Neural cell (in vitro differentiated cells): ENCODE results near the gene LRRC1. TPM values are rescaled to one million over a fixed set of nuclear protein-coding genes. Genes with fewer than 3 reads are reported as not detected.

Experiments
- H2AFZ ChIP-seq: fragments of 200-600, 300-800 bp; sonication (generic), shearing (Covaris generic); 2 replicates; pipeline ENCODE4 v1.6.0; 2014; ENCODE audit warnings: low read depth, mild to moderate bottlenecking, antibody characterized with exemption, low read length, moderate library complexity
- H3F3A ChIP-seq: fragments of 200-600 bp; shearing (Covaris generic); 2 replicates; pipeline ENCODE4 v1.6.1; 2016; ENCODE audit warnings: mild to moderate bottlenecking, moderate library complexity, mixed read lengths, antibody characterized with exemption, low read length; ENCODE audit not compliant: insufficient read depth, poor library complexity, severe bottlenecking
- H3K27ac ChIP-seq: fragments of 200-600, 300-800 bp; sonication (generic), shearing (Covaris generic); 2 replicates; pipeline ENCODE4 v1.5.1; 2014; ENCODE audit warnings: mild to moderate bottlenecking, low read length, moderate library complexity
- H3K27me3 ChIP-seq: fragments of 300-800, 200-600 bp; sonication (generic), shearing (Covaris generic); 2 replicates; pipeline ENCODE4 v1.6.0; 2014; ENCODE audit warnings: mild to moderate bottlenecking, low read depth, low read length, moderate library complexity; ENCODE audit not compliant: insufficient read depth
- H3K36me3 ChIP-seq: fragments of 300-800, 200-600 bp; sonication (generic), shearing (Covaris generic); 2 replicates; pipeline ENCODE4 v1.5.1; 2014; ENCODE audit warnings: mild to moderate bottlenecking, antibody characterized with exemption, low read length, moderate library complexity; ENCODE audit not compliant: insufficient read depth
- H3K4me2 ChIP-seq: fragments of 300-800, 200-600 bp; sonication (generic), shearing (Covaris generic); 2 replicates; pipeline ENCODE4 v1.6.0; 2014; ENCODE audit warnings: mild to moderate bottlenecking, low read length
- H3K4me3 ChIP-seq: fragments of 300-800, 200-600 bp; sonication (generic), shearing (Covaris generic); 2 replicates; pipeline ENCODE4 v1.5.1; 2014; ENCODE audit warnings: mild to moderate bottlenecking, low read length, moderate library complexity
- H3K79me2 ChIP-seq: fragments of 200-600 bp; shearing (Covaris generic); replicated peaks from 2 replicates; pipeline ENCODE4 v1.6.0; 2014; ENCODE audit warnings: mild to moderate bottlenecking, low read length, moderate library complexity; ENCODE audit not compliant: insufficient read depth
- H3K9ac ChIP-seq: fragments of 300-800, 200-600 bp; sonication (generic), shearing (Covaris generic); 2 replicates; pipeline ENCODE4 v1.6.1; 2016; ENCODE audit warnings: mild to moderate bottlenecking, low read length, mixed read lengths
- H3K9me2 ChIP-seq: fragments of 200-600 bp; shearing (Covaris generic); 2 replicates; pipeline ENCODE4 v1.6.1; 2016; ENCODE audit warnings: mild to moderate bottlenecking, low read length, mixed read lengths; ENCODE audit not compliant: insufficient read depth
- H3K9me3 ChIP-seq: fragments of 200-600, 300-800 bp; sonication (generic), shearing (Covaris generic); 2 replicates; pipeline ENCODE4 v1.6.1; 2016; ENCODE audit warnings: mild to moderate bottlenecking, mixed run types, low read length, moderate library complexity, mixed read lengths
- H4K20me1 ChIP-seq: fragments of 200-600 bp; shearing (Covaris generic); 2 replicates; pipeline ENCODE4 v1.6.1; 2016; ENCODE audit warnings: mild to moderate bottlenecking, mixed run types; ENCODE audit not compliant: insufficient read depth
- EP300 ChIP-seq: fragments of 450-650 bp; conservative IDR thresholded peaks from 2 replicates; pipeline ENCODE4 v1.6.1; 2014; ENCODE audit warnings: antibody characterized with exemption, mild to moderate bottlenecking, moderate library complexity; ENCODE audit not compliant: poor library complexity, severe bottlenecking
- EZH2 ChIP-seq: fragments of 200-600, 300-800 bp; shearing (Covaris generic), sonication (generic); IDR thresholded peaks from 2 replicates; pipeline ENCODE4 v1.6.1; 2014; ENCODE audit warnings: antibody characterized with exemption, low read length, borderline replicate concordance, mild to moderate bottlenecking; ENCODE audit not compliant: insufficient read depth, poor library complexity, severe bottlenecking
- MXI1 ChIP-seq: fragments of 450-650 bp; conservative IDR thresholded peaks from 2 replicates; pipeline ENCODE4 v1.6.1; 2014; ENCODE audit warnings: antibody characterized with exemption, mild to moderate bottlenecking; ENCODE audit not compliant: poor library complexity, severe bottlenecking
- POLR2AphosphoS5 ChIP-seq: IDR thresholded peaks from 2 replicates; pipeline ENCODE4 v1.6.1; 2012
- RAD21 ChIP-seq: fragments of 450-650 bp; conservative IDR thresholded peaks from 2 replicates; pipeline ENCODE4 v1.6.1; 2014; ENCODE audit warnings: antibody characterized with exemption, mild to moderate bottlenecking, moderate library complexity
- SMC3 ChIP-seq: fragments of 450-650 bp; conservative IDR thresholded peaks from 2 replicates; pipeline ENCODE4 v1.6.1; 2014; ENCODE audit warnings: antibody characterized with exemption, mild to moderate bottlenecking, moderate library complexity; ENCODE audit not compliant: poor library complexity
- TAF1 ChIP-seq: IDR thresholded peaks from 2 replicates; pipeline ENCODE4 v1.6.1; 2012; ENCODE audit warnings: low read depth
- polyA plus RNA-seq: library from polyadenylated mRNA; depleted of rRNA; stranded (reverse); fragments of >200 nt; gene quantifications from 2 replicates; pipeline ENCODE4 v1.2.3, GENCODE V29; 2014
- TF ChIP-seq, protein P1 (sequence below): fragments of 450-650 bp; IDR thresholded peaks from 2 replicates; pipeline ENCODE4 v1.5.1; 2014; ENCODE audit warnings: antibody characterized with exemption, mild to moderate bottlenecking, moderate library complexity; ENCODE audit not compliant: poor library complexity, severe bottlenecking
- TF ChIP-seq, protein P2 (sequence below): IDR thresholded peaks from 2 replicates; pipeline ENCODE4 v1.6.1; 2012; ENCODE audit warnings: borderline replicate concordance

LRRC1 gene
- polyA plus RNA-seq, 1 donor from 2014 or later = 21.2 TPM

DNA sequence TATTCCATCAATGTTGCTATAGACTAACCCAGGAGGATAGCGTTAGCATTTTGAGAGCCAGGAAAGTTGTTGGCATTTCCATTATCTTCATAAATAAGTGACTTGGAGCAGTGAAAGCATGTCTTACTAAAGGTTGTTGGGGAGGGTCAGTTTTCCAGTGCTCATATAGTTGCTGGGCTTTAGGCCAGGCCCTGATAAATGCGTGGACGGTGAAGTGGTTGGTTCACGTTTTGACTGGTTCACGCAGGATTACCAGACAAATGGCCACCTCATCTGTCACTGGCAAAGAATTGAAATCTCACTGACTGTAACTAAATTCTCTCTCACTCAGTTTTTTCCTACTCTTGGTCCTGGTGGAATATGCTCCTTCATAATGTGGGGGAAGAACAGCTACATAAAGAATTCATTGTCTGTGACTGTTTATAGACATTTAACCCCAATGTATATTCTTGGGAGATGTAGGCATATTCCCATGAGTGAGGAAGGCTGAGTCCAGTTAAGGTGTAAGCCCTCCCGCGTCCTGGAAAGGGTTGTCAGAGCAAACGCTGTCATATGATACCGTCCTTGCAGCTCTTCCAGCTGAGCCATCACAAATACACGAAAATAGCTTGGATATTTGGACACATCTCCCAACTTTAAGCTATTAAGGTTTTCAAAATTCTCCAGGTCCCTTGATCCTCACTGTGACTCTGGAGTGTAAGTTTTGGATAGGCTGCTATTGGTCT is 27.8 kb downstream of the LRRC1 start:
- H3K4me3 ChIP-seq = no peak overlapping the region

DNA sequence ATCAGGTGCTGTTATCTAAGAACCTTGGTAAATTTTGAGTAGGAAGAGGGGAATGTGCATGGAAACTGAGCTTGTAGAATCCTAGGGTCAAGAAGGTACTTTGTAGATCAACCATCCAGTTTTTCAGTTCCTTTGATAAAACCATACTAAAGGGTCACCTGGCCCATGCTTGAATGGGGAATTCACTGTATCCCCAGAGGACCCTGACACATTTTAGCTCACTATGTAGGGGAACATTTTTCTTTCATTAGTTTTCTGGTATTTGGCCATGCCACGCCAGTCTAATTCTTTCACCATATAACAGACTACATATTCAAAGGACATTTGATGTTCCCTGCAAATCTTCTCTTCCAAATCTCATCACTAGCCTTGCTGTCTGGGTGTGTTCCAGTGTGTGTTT is 29.9 kb downstream of the LRRC1 start:
- H3K36me3 ChIP-seq = no peaks in the 10 kb centered on the region
- no peaks in the 10 kb centered on the region for H3K9me3 ChIP-seq
- H3F3A ChIP-seq = no peaks in the 10 kb centered on the region
- H3K4me3 ChIP-seq = no peak overlapping the region
- TF ChIP-seq EZH2 (no peak), POLR2AphosphoS5 (no peak), SMC3 (no peak), MXI1 (no peak), EP300 (no peak), TAF1 (no peak), RAD21 (no peak)
- TF ChIP-seq, protein P1, sequence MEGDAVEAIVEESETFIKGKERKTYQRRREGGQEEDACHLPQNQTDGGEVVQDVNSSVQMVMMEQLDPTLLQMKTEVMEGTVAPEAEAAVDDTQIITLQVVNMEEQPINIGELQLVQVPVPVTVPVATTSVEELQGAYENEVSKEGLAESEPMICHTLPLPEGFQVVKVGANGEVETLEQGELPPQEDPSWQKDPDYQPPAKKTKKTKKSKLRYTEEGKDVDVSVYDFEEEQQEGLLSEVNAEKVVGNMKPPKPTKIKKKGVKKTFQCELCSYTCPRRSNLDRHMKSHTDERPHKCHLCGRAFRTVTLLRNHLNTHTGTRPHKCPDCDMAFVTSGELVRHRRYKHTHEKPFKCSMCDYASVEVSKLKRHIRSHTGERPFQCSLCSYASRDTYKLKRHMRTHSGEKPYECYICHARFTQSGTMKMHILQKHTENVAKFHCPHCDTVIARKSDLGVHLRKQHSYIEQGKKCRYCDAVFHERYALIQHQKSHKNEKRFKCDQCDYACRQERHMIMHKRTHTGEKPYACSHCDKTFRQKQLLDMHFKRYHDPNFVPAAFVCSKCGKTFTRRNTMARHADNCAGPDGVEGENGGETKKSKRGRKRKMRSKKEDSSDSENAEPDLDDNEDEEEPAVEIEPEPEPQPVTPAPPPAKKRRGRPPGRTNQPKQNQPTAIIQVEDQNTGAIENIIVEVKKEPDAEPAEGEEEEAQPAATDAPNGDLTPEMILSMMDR = no peak
- TF ChIP-seq, protein P2, sequence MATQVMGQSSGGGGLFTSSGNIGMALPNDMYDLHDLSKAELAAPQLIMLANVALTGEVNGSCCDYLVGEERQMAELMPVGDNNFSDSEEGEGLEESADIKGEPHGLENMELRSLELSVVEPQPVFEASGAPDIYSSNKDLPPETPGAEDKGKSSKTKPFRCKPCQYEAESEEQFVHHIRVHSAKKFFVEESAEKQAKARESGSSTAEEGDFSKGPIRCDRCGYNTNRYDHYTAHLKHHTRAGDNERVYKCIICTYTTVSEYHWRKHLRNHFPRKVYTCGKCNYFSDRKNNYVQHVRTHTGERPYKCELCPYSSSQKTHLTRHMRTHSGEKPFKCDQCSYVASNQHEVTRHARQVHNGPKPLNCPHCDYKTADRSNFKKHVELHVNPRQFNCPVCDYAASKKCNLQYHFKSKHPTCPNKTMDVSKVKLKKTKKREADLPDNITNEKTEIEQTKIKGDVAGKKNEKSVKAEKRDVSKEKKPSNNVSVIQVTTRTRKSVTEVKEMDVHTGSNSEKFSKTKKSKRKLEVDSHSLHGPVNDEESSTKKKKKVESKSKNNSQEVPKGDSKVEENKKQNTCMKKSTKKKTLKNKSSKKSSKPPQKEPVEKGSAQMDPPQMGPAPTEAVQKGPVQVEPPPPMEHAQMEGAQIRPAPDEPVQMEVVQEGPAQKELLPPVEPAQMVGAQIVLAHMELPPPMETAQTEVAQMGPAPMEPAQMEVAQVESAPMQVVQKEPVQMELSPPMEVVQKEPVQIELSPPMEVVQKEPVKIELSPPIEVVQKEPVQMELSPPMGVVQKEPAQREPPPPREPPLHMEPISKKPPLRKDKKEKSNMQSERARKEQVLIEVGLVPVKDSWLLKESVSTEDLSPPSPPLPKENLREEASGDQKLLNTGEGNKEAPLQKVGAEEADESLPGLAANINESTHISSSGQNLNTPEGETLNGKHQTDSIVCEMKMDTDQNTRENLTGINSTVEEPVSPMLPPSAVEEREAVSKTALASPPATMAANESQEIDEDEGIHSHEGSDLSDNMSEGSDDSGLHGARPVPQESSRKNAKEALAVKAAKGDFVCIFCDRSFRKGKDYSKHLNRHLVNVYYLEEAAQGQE = no peak
- peaks cover 46% of the 10 kb centered on the region for H3K79me2 ChIP-seq
- no peak overlapping the region for H3K9ac ChIP-seq
- no peaks in the 10 kb centered on the region for H3K27me3 ChIP-seq
- H4K20me1 ChIP-seq = no peaks in the 10 kb centered on the region
- no peak overlapping the region for H2AFZ ChIP-seq
- no peaks in the 10 kb centered on the region for H3K9me2 ChIP-seq
- no peak overlapping the region for H3K27ac ChIP-seq
- no peak overlapping the region for H3K4me2 ChIP-seq

More for the DNA sequence above, 27.8 kb downstream of the LRRC1 start:
- TF ChIP-seq EP300 = no peak
- TF ChIP-seq SMC3 = no peak
- TF ChIP-seq TAF1 = no peak
- no peak for TF ChIP-seq RAD21
- TF ChIP-seq EZH2 = no peak
- TF ChIP-seq, protein P2 = no peak
- no peak for TF ChIP-seq MXI1
- TF ChIP-seq, protein P1 = no peak
- TF ChIP-seq POLR2AphosphoS5 = no peak
- H3K9me2 ChIP-seq = no peaks in the 10 kb centered on the region
- peaks cover 26% of the 10 kb centered on the region for H3K79me2 ChIP-seq
- H3K9me3 ChIP-seq = no peaks in the 10 kb centered on the region
- H3K36me3 ChIP-seq = no peaks in the 10 kb centered on the region
- H3F3A ChIP-seq = no peaks in the 10 kb centered on the region
- H3K9ac ChIP-seq = no peak overlapping the region
- no peak overlapping the region for H3K27ac ChIP-seq
- no peak overlapping the region for H3K4me2 ChIP-seq
- no peaks in the 10 kb centered on the region for H4K20me1 ChIP-seq
- H2AFZ ChIP-seq = no peak overlapping the region
- H3K27me3 ChIP-seq = no peaks in the 10 kb centered on the region
